Adipocyte (in vitro differentiated cells): ENCODE measurements around the gene CMSS1.

Experiments
- DNase-seq: peaks from one replicate; pipeline ENCODE4 v3.0.0-alpha.2; 2015; ENCODE audit warnings: low read depth
- H3K27me3 ChIP-seq: replicated peaks from 2 replicates; pipeline ENCODE4 v1.7.0; 2013; ENCODE audit warnings: mild to moderate bottlenecking, low read length, moderate library complexity; ENCODE audit not compliant: control insufficient read depth, insufficient read depth
- H3K36me3 ChIP-seq: 2 replicates; pipeline ENCODE4 v1.7.0; 2013; ENCODE audit warnings: low read length, mild to moderate bottlenecking, moderate library complexity; ENCODE audit not compliant: control insufficient read depth, insufficient read depth, severe bottlenecking
- H3K4me1 ChIP-seq: 2 replicates; pipeline ENCODE4 v1.7.0; 2013; ENCODE audit warnings: mild to moderate bottlenecking, low read length, moderate library complexity; ENCODE audit not compliant: control insufficient read depth, insufficient read depth
- H3K4me3 ChIP-seq: 2 replicates; pipeline ENCODE4 v1.7.0; 2013; ENCODE audit warnings: mild to moderate bottlenecking, low read length, moderate library complexity
- H3K9ac ChIP-seq: 2 replicates; pipeline ENCODE4 v1.7.0; 2013; ENCODE audit warnings: mild to moderate bottlenecking, low read length, moderate library complexity
- H3K9me3 ChIP-seq: 2 replicates; pipeline ENCODE4 v1.7.0; 2013; ENCODE audit warnings: mild to moderate bottlenecking, low read length, moderate library complexity; ENCODE audit not compliant: control insufficient read depth

The CMSS1 gene

GRCh38 chr3:99982650-99983049 is 165.0 kb downstream of the CMSS1 start:
- no peak overlapping the region for H3K4me3 ChIP-seq
- DNase-seq: no peak
- no peak overlapping the region for H3K9ac ChIP-seq

GRCh38 chr3:99984139-99984538 is 166.5 kb downstream of the CMSS1 start:
- Histone ChIP-seq H3K4me3 (no peak overlapping the region), H3K27me3 (no peaks in the 10 kb centered on the region), H3K9ac (no peak overlapping the region), H3K36me3 (no peaks in the 10 kb centered on the region), H3K4me1 (peaks cover 4% of the 10 kb centered on the region), H3K9me3 (no peaks in the 10 kb centered on the region)
- DNase-seq: no peak

More at GRCh38 chr3:99982650-99983049, 165.0 kb downstream of the CMSS1 start:
- H3K9me3 ChIP-seq: no peaks in the 10 kb centered on the region
- H3K4me1 ChIP-seq: peaks cover 4% of the 10 kb centered on the region
- no peaks in the 10 kb centered on the region for H3K36me3 ChIP-seq
- no peaks in the 10 kb centered on the region for H3K27me3 ChIP-seq

- no peaks in the 10 kb centered on the region for H3K27me3 ChIP-seq
- no peak overlapping the region for H3K9ac ChIP-seq
- DNase-seq: no peak
- H3K4me1 ChIP-seq: peaks cover 4% of the 10 kb centered on the region
- no peak overlapping the region for H3K4me3 ChIP-seq
- H3K36me3 ChIP-seq: no peaks in the 10 kb centered on the region
- H3K9me3 ChIP-seq: no peaks in the 10 kb centered on the region
Observed at GRCh38 chr3:99984668-99985067, 167.0 kb downstream of the CMSS1 start.

GRCh38 chr3:99990179-99990578 is 172.5 kb downstream of the CMSS1 start:
- Histone ChIP-seq H3K4me3 (no peak overlapping the region), H3K27me3 (no peaks in the 10 kb centered on the region), H3K9ac (no peak overlapping the region)

GRCh38 chr3:99997293-99997692 is 179.6 kb downstream of the CMSS1 start:
- no peaks in the 10 kb centered on the region for H3K36me3 ChIP-seq
- DNase-seq: no peak

More at GRCh38 chr3:99990179-99990578, 172.5 kb downstream of the CMSS1 start:
- DNase-seq: no peak
- no peaks in the 10 kb centered on the region for H3K4me1 ChIP-seq
- no peaks in the 10 kb centered on the region for H3K36me3 ChIP-seq
- H3K9me3 ChIP-seq: peaks cover 6% of the 10 kb centered on the region

GRCh38 chr3:99999536-99999935 is 181.9 kb downstream of the CMSS1 start:
- Histone ChIP-seq H3K36me3 (no peaks in the 10 kb centered on the region), H3K27me3 (no peaks in the 10 kb centered on the region), H3K9ac (no peak overlapping the region), H3K4me3 (no peak overlapping the region), H3K9me3 (no peaks in the 10 kb centered on the region), H3K4me1 (peaks cover 20% of the 10 kb centered on the region)
- DNase-seq: peak; percentile 56

More at GRCh38 chr3:99997293-99997692, 179.6 kb downstream of the CMSS1 start:
- Histone ChIP-seq H3K4me3 (no peak overlapping the region), H3K9ac (no peak overlapping the region), H3K4me1 (peaks cover 14% of the 10 kb centered on the region), H3K9me3 (peaks cover 6% of the 10 kb centered on the region), H3K27me3 (no peaks in the 10 kb centered on the region)

GRCh38 chr3:100001083-100001482 is 183.4 kb downstream of the CMSS1 start:
- Histone ChIP-seq H3K9me3 (no peaks in the 10 kb centered on the region), H3K27me3 (no peaks in the 10 kb centered on the region), H3K4me1 (peaks cover 28% of the 10 kb centered on the region), H3K36me3 (no peaks in the 10 kb centered on the region), H3K9ac (no peak overlapping the region), H3K4me3 (no peak overlapping the region)
- no peak for DNase-seq

GRCh38 chr3:100001526-100002270 is 184.0 kb downstream of the CMSS1 start:
- no peaks in the 10 kb centered on the region for H3K36me3 ChIP-seq
- no peak for DNase-seq

GRCh38 chr3:100002599-100003350 is 185.1 kb downstream of the CMSS1 start:
- H3K4me3 ChIP-seq: no peak overlapping the region
- H3K9me3 ChIP-seq: no peaks in the 10 kb centered on the region
- peak; percentile 86 for DNase-seq
- no peaks in the 10 kb centered on the region for H3K27me3 ChIP-seq
- H3K9ac ChIP-seq: no peak overlapping the region
- peaks cover 32% of the 10 kb centered on the region for H3K4me1 ChIP-seq
- no peaks in the 10 kb centered on the region for H3K36me3 ChIP-seq

More at GRCh38 chr3:100001526-100002270, 184.0 kb downstream of the CMSS1 start:
- H3K27me3 ChIP-seq: no peaks in the 10 kb centered on the region
- no peaks in the 10 kb centered on the region for H3K9me3 ChIP-seq
- no peak overlapping the region for H3K9ac ChIP-seq
- H3K4me1 ChIP-seq: peaks cover 33% of the 10 kb centered on the region
- no peak overlapping the region for H3K4me3 ChIP-seq

GRCh38 chr3:100003609-100004503 is 186.2 kb downstream of the CMSS1 start:
- no peak overlapping the region for H3K9ac ChIP-seq
- H3K4me1 ChIP-seq: peaks cover 32% of the 10 kb centered on the region
- H3K36me3 ChIP-seq: no peaks in the 10 kb centered on the region
- no peak for DNase-seq
- H3K27me3 ChIP-seq: no peaks in the 10 kb centered on the region
- H3K9me3 ChIP-seq: no peaks in the 10 kb centered on the region
- H3K4me3 ChIP-seq: no peak overlapping the region

GRCh38 chr3:100004931-100005330 is 187.3 kb downstream of the CMSS1 start:
- no peaks in the 10 kb centered on the region for H3K27me3 ChIP-seq
- no peak for DNase-seq
- H3K4me3 ChIP-seq: no peak overlapping the region
- no peaks in the 10 kb centered on the region for H3K9me3 ChIP-seq
- H3K36me3 ChIP-seq: no peaks in the 10 kb centered on the region
- H3K4me1 ChIP-seq: peaks cover 24% of the 10 kb centered on the region
- H3K9ac ChIP-seq: no peak overlapping the region
